ENCODE measurements around the gene SIK2. TPM values are rescaled to one million over a fixed set of nuclear protein-coding genes. Genes with fewer than 3 reads are reported as not detected.

Gene SIK2
- total RNA-seq, 4 donors from 2014 or later, result 6.1 to 24.3 (median 9.5) TPM

DNA sequence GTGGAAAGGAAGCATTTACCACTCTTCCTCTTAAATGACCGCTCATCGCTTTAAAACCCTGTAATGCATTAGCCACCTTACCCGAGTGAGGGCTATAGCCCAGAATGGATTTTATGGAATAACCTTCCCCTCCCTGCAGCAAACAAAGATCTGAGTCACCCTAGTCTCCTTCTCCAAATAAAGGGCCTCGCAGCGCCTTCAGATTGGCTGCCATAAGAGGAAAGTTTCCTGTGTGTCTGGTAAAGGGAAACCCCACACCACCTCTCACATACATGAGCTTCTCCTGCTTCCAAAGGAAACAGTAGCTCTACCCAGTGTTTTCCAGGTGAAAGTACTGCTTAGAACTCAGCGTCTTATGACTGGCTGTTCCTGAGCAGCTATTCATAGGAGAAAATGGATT, 116.2 kb downstream of the SIK2 start:
- 35 to 43% methylated on average over 4 to 5 of the region's 6 CpGs for WGBS, 2 donors
- no peak for DNase-seq
- TF ChIP-seq POLR2A (IDR thresholded peaks at IDR 0.05) (no peak), CTCF (IDR thresholded peaks at IDR 0.05) (no peak)
- H3K36me3 ChIP-seq, result peaks cover 31 to 78% (median 34%) of the 10 kb centered on the region in 3 donors
- peak overlapping the region in 3 of 4 donors; percentile 27 to 78 (median 46) for H3K27ac ChIP-seq
- no peaks in the 10 kb centered on the region for H3K27me3 ChIP-seq
- H3K4me1 ChIP-seq, result peaks cover 6 to 22% (median 12%) of the 10 kb centered on the region in 3 donors
- H3K4me3 ChIP-seq, result no peak overlapping the region
- intact Hi-C loops (cut with DNase I), result no loop called here
- no peaks in the 10 kb centered on the region for H3K9me3 ChIP-seq

GRCh38 chr11:111718859-111719258, 116.6 kb downstream of the SIK2 start:
- Histone ChIP-seq H3K4me3 (no peak overlapping the region), H3K36me3 (peaks cover 31 to 78% (median 35%) of the 10 kb centered on the region in 3 donors), H3K9me3 (no peaks in the 10 kb centered on the region), H3K27me3 (no peaks in the 10 kb centered on the region), H3K4me1 (peaks cover 6 to 22% (median 12%) of the 10 kb centered on the region in 3 donors), H3K27ac (peak overlapping the region in 2 of 4 donors; percentile 27 to 78)
- TF ChIP-seq CTCF (IDR thresholded peaks at IDR 0.05), result no peak
- TF ChIP-seq POLR2A (IDR thresholded peaks at IDR 0.05), result no peak
- no peak for DNase-seq
- 73 to 88% methylated on average over 4 to 5 of the region's 5 CpGs for WGBS, 2 donors
- intact Hi-C loops (cut with DNase I), result no loop called here

GRCh38 chr11:111719379-111719778, 117.1 kb downstream of the SIK2 start:
- no peak for DNase-seq
- Histone ChIP-seq H3K27ac (no peak overlapping the region), H3K4me1 (peaks cover 6 to 22% (median 12%) of the 10 kb centered on the region in 3 donors), H3K9me3 (no peaks in the 10 kb centered on the region), H3K4me3 (no peak overlapping the region), H3K27me3 (no peaks in the 10 kb centered on the region), H3K36me3 (peaks cover 31 to 78% (median 40%) of the 10 kb centered on the region in 3 donors)
- TF ChIP-seq POLR2A (IDR thresholded peaks at IDR 0.05) (no peak), CTCF (IDR thresholded peaks at IDR 0.05) (no peak)
- intact Hi-C loops (cut with DNase I), result no loop called here
- WGBS, 2 donors, result 68 to 80% methylated on average over 2 of the region's 2 CpGs

GRCh38 chr11:111720801-111721494, 118.7 kb downstream of the SIK2 start:
- H3K9me3 ChIP-seq, result no peaks in the 10 kb centered on the region
- WGBS, 2 donors, result 92 to 95% methylated on average over 7 of the region's 7 CpGs
- no peak for DNase-seq
- no peak overlapping the region for H3K4me3 ChIP-seq
- no peak overlapping the region for H3K27ac ChIP-seq
- H3K4me1 ChIP-seq, result peaks cover 6 to 22% (median 12%) of the 10 kb centered on the region in 3 donors
- TF ChIP-seq CTCF (IDR thresholded peaks at IDR 0.05) (no peak), POLR2A (IDR thresholded peaks at IDR 0.05) (no peak)
- H3K27me3 ChIP-seq, result no peaks in the 10 kb centered on the region
- peaks cover 33 to 80% (median 51%) of the 10 kb centered on the region in 3 donors for H3K36me3 ChIP-seq
- intact Hi-C loops (cut with DNase I), result no loop called here

DNA sequence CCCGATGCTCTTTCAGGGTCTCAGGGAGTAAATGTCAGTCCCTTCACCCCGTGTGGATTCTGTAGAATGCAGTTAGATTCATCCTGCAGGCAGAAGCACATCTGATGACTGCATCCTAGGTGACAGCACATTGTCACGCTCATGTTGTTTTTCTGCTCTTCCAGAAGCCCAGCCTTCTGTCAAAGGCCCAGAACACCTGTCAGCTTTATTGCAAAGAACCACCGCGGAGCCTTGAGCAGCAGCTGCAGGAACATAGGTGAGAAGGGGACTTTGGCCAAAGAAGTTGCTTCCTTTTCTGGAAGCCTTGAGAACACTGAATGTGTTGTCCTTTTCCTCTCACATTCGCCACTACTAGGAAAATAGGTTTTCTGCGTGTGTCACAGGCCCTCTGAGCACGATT, 120.3 kb downstream of the SIK2 start:
- intact Hi-C loops (cut with DNase I), result no loop called here
- 87 to 93% methylated on average over 8 of the region's 8 CpGs for WGBS, 2 donors
- H3K9me3 ChIP-seq, result no peaks in the 10 kb centered on the region
- H3K4me3 ChIP-seq, result no peak overlapping the region
- peaks cover 6 to 22% (median 12%) of the 10 kb centered on the region in 3 donors for H3K4me1 ChIP-seq
- no peak for TF ChIP-seq CTCF (IDR thresholded peaks at IDR 0.05)
- TF ChIP-seq POLR2A (IDR thresholded peaks at IDR 0.05), result no peak
- no peak for DNase-seq
- H3K36me3 ChIP-seq, result peaks cover 33 to 85% (median 56%) of the 10 kb centered on the region in 3 donors
- H3K27ac ChIP-seq, result no peak overlapping the region
- no peaks in the 10 kb centered on the region for H3K27me3 ChIP-seq

Measured in esophagus squamous epithelium (tissue), 5 donors.